ENCODE measurements around the gene JAK2.
A peak's percentile ranks its signal among the peaks of the same experiment; 100 is the strongest.

The JAK2 gene

DNA sequence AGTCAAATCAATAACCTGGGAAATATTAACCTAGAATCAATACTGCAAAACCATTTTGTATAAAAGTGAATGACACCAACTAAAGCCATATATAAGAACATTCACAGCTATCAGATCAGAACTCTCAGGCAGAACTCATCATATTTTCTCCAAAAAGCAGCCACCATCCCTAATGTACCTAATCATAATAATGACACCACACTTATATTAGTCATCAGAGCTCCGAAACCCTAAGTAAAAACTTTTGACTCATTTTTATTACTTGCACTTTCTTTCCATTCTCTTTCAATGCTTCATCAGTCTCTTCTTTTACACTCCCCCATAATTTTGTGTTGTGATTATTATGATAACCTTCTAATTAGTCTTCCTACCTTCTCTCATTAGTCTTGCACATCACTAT lies 155.1 kb downstream of the JAK2 start:
- DNase-seq (ENCODE audit: low read depth), result peak; percentile 21

DNA sequence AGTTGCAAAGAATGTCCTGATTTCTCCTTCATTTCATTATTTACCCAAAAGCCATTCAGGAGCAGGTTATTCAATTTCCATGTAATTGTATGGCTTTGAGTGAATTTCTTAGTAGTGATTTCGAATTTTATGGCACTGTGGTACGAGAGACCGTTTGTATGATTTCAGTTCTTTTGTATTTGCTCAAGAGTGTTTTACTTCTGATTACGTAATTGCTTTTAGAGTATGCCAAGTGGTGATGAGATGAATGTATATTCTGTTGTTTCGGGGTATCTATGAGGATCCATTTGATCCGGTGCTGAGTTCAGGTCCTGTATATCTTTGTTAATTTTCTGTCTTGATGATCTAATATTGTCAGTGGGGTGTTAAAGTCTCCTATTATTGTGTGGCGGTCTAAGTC lies 159.1 kb downstream of the JAK2 start:
- DNase-seq (ENCODE audit: low read depth), result no peak

DNA sequence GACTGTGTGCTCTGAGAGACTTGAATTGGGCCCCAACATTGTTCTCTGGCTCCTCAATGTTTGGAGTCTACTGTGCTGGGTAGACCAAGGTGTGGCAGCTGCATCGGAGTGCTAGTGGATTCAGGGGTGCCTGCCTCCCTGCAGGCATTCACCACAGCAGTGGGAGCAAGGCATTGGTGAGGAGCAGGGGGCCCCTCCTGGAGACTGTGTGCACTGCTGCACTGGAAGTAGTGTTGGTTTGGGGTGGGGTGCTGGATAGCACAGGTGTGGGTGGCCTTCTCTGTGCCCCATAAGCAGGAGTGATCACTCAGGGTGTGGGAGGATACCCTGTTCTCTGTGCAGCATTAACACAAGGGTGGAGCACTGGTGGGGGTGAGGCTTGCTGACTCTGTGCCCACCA lies 161.2 kb downstream of the JAK2 start:
- no peak for DNase-seq (ENCODE audit: low read depth)
